GM18858 (cell line): Measurements from ENCODE around the gene COL26A1.
"Not testable (repeated sequence)": the region's sequence is repeated elsewhere in the genome, so short reads cannot be mapped to it uniquely, and the experiment has no call there.

Experiments used
- ATAC-seq: cut with Tn5 transposase; IDR thresholded peaks from one replicate; pipeline ENCODE4 v1.9.1; 2021; ENCODE audit not compliant: unreplicated experiment

COL26A1 gene

GRCh38 chr7:101436857-101437576, 74.3 kb downstream of the COL26A1 start:
- no peak for ATAC-seq

DNA sequence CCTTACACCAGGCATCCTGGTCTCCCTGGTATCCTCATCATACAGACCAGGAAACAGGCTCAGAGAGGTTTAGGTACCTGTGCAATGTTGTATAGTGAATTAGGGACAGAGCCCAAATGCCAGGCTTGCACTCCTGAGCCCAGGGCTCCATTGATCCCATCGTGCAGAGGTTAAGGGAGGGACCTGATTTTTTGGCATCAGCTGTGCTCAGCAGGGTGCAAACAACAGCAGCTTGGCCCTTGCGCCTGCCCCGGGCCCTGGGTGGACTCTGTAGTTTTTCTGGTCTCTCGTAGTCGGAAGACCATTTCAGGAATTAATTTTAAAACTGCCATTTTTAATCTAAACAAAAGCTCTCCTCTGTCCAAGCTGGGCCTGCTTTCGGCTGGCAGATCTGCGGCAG, 79.2 kb downstream of the COL26A1 start:
- no peak for ATAC-seq

GRCh38 chr7:101442426-101443070, 79.9 kb downstream of the COL26A1 start:
- no peak for ATAC-seq

GRCh38 chr7:101450064-101450463, 87.4 kb downstream of the COL26A1 start:
- no peak for ATAC-seq

GRCh38 chr7:101453617-101454016, 90.9 kb downstream of the COL26A1 start:
- ATAC-seq: no peak

- ATAC-seq: no peak
Measured at GRCh38 chr7:101457001-101457750, 94.5 kb downstream of the COL26A1 start.

- no peak for ATAC-seq
Measured at GRCh38 chr7:101465131-101465530, 102.5 kb downstream of the COL26A1 start.

DNA sequence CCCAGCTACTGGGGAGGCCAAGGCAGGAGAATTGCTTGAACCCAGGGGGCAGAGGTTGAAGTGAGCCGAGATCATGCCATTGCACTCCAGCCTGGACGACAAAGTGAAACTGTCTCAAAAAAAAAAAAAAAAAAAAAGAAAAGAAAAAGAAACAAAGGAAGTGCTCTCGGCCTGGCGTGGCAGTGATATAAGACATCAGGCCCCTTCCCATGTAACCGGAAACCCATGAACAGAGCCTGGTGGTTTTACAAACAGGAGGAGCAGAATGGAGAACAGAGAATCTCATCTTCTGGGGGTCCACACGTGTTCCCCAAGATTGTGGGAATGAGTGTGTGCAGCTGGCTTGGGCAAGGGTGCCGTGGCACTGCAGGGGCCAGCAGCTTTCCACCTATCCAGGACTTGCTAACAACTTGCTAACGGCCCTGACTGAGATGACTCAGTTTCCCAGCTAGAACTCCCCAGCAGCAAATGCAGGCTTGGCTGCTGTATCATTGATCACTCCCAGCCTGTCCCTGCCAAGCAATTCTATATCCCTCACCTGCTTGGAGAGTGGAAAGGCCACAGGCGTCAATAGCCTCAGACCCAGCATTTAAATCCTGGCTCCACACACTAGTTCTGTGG, 103.0 kb downstream of the COL26A1 start:
- no peak for ATAC-seq

- no peak for ATAC-seq
Measured at GRCh38 chr7:101466871-101467270, 104.2 kb downstream of the COL26A1 start.

DNA sequence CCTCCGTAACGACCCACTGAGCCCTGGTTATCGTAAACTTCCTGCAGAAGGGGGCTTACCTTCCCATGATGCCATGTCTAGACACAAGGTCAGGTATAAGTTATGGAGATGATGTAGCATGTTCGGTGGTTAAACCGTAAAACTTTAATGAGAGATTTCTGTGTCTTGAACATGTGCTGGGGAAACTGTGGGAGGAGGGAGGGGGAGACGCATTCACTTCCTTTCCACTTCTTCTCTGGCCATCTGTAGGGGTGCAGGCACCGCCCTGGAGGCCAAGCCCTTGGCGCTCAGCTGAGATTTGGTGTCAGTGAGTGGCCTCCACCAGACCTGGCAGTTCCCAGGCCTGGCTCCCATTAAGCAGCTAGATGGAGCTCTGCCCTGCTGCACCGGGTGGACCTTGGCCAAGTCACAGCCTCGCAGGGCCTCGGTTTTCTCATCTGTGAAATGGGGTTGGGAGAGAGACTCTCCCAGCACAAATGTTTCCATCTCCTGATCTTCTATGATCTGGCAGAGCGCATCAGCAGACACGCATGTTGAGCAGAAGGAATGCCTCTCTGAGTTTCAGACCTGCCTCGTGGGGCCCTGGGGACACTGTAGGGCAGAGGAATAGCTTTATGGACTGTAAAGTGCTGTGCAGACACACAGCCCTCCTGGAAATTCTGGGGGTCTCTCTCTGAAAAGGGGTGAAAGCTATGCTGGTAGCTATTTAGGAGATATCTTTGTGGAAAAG, 106.0 kb downstream of the COL26A1 start:
- no peak for ATAC-seq

- no peak for ATAC-seq
Measured at GRCh38 chr7:101470668-101471487, 108.2 kb downstream of the COL26A1 start.

DNA sequence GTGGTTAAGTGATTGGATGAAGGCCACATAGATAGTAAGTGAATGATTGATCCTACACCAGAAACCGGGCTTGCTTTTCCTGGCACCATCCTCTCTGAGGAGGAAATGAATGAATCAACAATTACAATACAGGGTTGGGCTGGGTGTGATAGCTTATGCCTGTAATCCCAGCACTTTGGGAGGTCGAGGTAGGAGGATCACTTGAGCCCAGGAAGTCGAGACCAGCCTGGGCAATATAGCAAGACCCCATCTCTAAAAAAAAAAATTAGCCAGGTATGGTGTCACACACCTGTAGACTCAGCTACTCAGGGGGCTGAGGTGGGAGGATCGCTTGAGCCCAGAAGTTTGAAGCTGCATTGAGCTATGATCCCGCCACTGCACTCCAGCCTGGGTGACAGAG, 111.5 kb downstream of the COL26A1 start:
- no peak for ATAC-seq

DNA sequence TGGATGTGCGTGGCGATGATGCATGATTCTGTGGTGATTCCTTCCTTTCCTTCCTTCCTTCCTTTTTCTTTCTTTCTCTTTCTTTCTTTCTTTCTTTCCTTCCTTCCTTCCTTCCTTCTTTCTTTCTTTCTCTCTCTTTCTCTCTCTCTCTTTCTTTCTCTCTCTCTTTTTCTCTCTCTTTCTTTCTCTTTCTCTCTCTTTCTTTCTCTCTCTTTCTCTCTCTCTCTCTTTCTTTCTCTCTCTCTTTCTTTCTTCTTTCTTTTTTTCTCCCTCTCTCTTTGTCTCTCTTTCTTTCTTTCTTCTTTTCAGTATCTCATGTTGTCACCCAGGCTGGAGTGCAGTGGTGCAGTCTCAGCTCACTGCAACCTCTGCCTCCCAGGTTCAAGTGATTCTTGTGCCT, 113.0 kb downstream of the COL26A1 start:
- ATAC-seq: not testable (repeated sequence)

DNA sequence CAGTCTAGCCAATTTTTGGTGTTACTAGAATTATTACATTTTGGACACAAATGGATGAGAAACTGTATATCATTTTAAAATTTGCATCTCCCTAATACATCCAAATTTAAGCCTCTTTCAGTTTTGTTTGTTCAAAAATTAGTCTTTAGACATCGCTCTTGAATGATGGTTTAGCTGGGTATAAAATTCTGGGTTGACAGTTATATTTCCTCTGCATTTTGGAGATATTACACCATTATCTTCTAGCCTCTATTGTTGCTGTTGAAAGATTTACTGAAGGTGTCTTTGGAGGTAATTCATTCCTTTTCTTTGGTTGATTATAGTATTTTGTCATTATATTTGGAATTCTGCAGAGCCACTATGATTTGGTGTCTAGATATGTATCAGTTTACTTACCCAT, 116.5 kb downstream of the COL26A1 start:
- no peak for ATAC-seq

DNA sequence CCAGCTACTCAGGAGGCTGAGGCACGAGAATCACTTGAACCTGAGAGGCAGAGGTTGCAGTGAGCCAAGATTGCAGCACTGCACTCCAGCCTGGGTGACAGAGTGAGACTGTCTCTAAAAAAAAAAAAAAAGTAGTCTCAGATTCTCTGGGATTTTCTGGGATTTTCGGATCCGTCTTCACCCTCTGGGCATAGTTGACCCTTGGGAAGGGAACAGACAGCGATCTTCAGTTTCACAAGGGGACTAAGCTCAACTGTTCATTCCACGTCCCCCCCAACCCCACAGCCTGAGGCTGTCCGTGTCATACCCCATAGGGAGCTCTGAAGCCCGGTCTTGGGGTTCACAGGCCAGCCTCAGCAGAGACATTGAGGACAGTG, 123.4 kb downstream of the COL26A1 start:
- not testable (repeated sequence) for ATAC-seq

- ATAC-seq: no peak
Measured at GRCh38 chr7:101486433-101487104, 123.9 kb downstream of the COL26A1 start.

DNA sequence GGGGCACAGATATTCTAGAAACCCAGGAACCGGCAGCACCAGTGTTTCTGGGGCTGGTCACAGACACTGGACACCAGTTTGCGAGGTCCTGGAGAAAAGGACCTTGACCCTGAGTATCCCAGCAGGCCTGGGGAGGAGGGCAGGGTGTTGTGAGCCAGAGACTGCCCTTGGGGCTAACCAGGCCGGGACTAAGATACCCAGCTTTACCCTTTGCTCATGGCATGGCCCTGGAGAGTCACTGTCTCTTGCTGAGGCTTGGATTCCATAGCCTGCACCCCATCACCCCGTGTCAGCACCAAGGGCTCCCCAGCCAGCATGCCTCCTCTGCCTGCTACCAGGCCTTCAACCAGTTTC, 124.4 kb downstream of the COL26A1 start:
- no peak for ATAC-seq

- no peak for ATAC-seq
Measured at GRCh38 chr7:101487753-101488152, 125.1 kb downstream of the COL26A1 start.

- ATAC-seq: no peak
Measured at GRCh38 chr7:101488826-101489572, 126.3 kb downstream of the COL26A1 start.
